Esophagus squamous epithelium (tissue), 5 donors: ENCODE measurements around the gene CNTNAP2. TPM values are rescaled to one million over a fixed set of nuclear protein-coding genes. Genes with fewer than 3 reads are reported as not detected.

ENCODE experiments used
- DNase-seq: peaks from one replicate; lab custom pipeline; 2025; lab: John Stamatoyannopoulos, UW
- H3K27ac ChIP-seq, 4 donors: fragments of 200-600 bp; sonication (generic); one replicate each; pipeline ENCODE4 v1.5.1; 2016 to 2019; ENCODE audit warnings: mild to moderate bottlenecking in 1 of 4
- H3K27me3 ChIP-seq, 4 donors: fragments of 200-600 bp; sonication (generic); 1 replicate in 3 of 4; 2 replicates in 1 of 4; pipeline versions ENCODE4 v1.5.1 to v1.6.0; 2017 to 2021; ENCODE audit warnings: antibody characterized with exemption in 1 of 4
- H3K36me3 ChIP-seq, 3 donors: fragments of 200-600 bp; sonication (generic); one replicate each; pipeline ENCODE4 v1.5.1; 2016 to 2019
- H3K4me1 ChIP-seq, 3 donors: fragments of 200-600 bp; sonication (generic); one replicate each; pipeline ENCODE4 v1.5.1; 2017 to 2019
- H3K4me3 ChIP-seq, 4 donors: fragments of 200-600 bp; sonication (generic); 1 replicate in 3 of 4; 2 replicates in 1 of 4; pipeline ENCODE4 v1.5.1; 2016 to 2019; ENCODE audit warnings: mild to moderate bottlenecking in 2 of 4, moderate library complexity in 1 of 4
- H3K9me3 ChIP-seq, 3 donors: fragments of 200-600 bp; sonication (generic); one replicate each; pipeline ENCODE4 v1.5.1; 2016 to 2019
- CTCF ChIP-seq, 6 experiments: fragments of 450-650 bp in 4 of 6; fragments of 200-600 bp in 2 of 6; sonication (generic) in 2 of 6; IDR thresholded peaks; one replicate each; pipeline ENCODE4 v1.5.1; 2016 to 2019; ENCODE audit warnings: antibody characterized with exemption in 6 of 6, mild to moderate bottlenecking in 4 of 6, moderate library complexity in 4 of 6
- POLR2A ChIP-seq, 4 donors: fragments of 450-650 bp; IDR thresholded peaks; one replicate each; pipeline ENCODE4 v1.6.1; 2017; ENCODE audit warnings: antibody characterized with exemption in 4 of 4, mild to moderate bottlenecking in 4 of 4, moderate library complexity in 3 of 4
- WGBS, 2 donors: methylation state at CpG; one replicate each; pipeline ENCODE4 v1.1.5; 2018; 5-methylcytosine and 5-hydroxymethylcytosine counted together
- intact Hi-C: fragments of 100-400 bp; cut with DNase I; formaldehyde crosslinking; loops from one replicate; pipeline ENCODE4 v1.15.0; 2022
- total RNA-seq, 4 donors: library from RNA; depleted of rRNA; stranded (reverse); fragments of >200 nt; gene quantifications; one replicate each; pipeline ENCODE4 v1.1.0, GENCODE V29; 2016
- donor health status: DM: yes; HTN: yes; CAD: no.

Gene CNTNAP2
- total RNA-seq, 4 donors from 2014 or later = 0.95 to 2.3 (median 1.2) TPM

DNA sequence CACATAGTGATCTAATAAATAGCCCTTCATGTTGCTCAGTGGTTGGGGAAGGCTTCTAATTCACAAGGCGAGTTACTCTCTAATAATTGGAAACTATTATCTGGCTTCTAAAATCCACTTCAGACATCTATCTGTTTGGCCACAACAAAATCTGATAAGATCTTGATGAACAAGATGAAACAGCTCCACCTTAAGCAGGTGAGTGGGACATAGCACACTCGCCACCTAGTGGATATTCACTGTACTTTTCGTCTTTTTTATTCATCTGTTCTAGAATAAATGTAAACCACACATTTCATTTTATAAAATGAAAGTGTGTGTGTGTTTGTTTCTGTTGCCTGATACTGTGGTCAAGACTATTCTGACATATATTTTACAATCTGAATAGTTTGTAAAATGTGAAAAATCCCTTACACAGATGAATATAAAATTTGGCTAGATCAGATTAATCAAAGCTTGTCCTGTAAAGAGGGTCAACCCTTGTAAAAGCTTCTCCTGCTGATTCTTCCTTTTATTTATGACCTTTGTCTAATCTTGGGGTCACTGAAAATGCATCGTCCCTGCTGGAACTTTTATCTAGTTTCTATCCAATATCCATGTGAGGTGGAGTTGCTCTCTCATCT is 26.5 kb upstream of the CNTNAP2 start:
- no peak overlapping the region for H3K4me3 ChIP-seq
- 6 to 7% methylated on average over 4 of the region's 4 CpGs for WGBS, 2 donors
- H3K27ac ChIP-seq = no peak overlapping the region
- no peaks in the 10 kb centered on the region for H3K27me3 ChIP-seq
- intact Hi-C loops = no loop called here
- DNase-seq = no peak
- H3K36me3 ChIP-seq = no peaks in the 10 kb centered on the region
- no peaks in the 10 kb centered on the region for H3K4me1 ChIP-seq
- TF ChIP-seq POLR2A (IDR thresholded peaks at IDR 0.05) (no peak), CTCF (IDR thresholded peaks at IDR 0.05) (peak in 5 of 6 experiments; percentile 30 to 62 (median 40))
- no peaks in the 10 kb centered on the region for H3K9me3 ChIP-seq

- TF ChIP-seq POLR2A (IDR thresholded peaks at IDR 0.05) (no peak), CTCF (IDR thresholded peaks at IDR 0.05) (no peak)
- intact Hi-C loops = no loop called here
- Histone ChIP-seq H3K4me1 (no peaks in the 10 kb centered on the region), H3K36me3 (no peaks in the 10 kb centered on the region), H3K27me3 (no peaks in the 10 kb centered on the region), H3K27ac (no peak overlapping the region), H3K9me3 (no peaks in the 10 kb centered on the region), H3K4me3 (no peak overlapping the region)
- 50 to 55% methylated on average over 4 of the region's 4 CpGs for WGBS, 2 donors
- no peak for DNase-seq
Observed at GRCh38 chr7:146094356-146094755, 22.2 kb upstream of the CNTNAP2 start.

DNA sequence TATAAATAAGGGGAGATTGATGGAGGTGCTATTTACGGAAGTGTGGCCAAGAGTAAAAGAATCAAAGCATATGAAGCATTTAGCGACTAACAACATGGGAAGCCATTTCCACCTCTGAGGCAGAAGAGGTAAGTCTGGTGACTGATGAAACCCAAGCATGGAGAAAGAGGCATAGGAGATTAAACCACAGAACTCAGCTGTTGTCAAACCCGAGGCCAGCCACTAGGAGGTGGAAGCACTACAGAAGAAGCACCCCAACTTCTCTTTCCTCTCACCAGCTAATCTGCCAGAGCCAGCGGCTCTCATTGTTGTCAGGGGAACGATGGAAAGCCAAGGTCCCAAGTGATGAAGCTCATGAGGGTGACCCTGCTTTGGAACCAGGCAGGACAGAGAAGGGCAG is 19.6 kb upstream of the CNTNAP2 start:
- no peaks in the 10 kb centered on the region for H3K4me1 ChIP-seq
- H3K27ac ChIP-seq = no peak overlapping the region
- no peak for TF ChIP-seq POLR2A (IDR thresholded peaks at IDR 0.05)
- no peak for TF ChIP-seq CTCF (IDR thresholded peaks at IDR 0.05)
- H3K9me3 ChIP-seq = no peaks in the 10 kb centered on the region
- DNase-seq = no peak
- no peaks in the 10 kb centered on the region for H3K27me3 ChIP-seq
- H3K4me3 ChIP-seq = no peak overlapping the region
- WGBS, 2 donors = 45 to 70% methylated on average over 4 to 5 of the region's 5 CpGs
- no peaks in the 10 kb centered on the region for H3K36me3 ChIP-seq
- intact Hi-C loops = no loop called here

- Histone ChIP-seq H3K4me3 (no peak overlapping the region), H3K36me3 (no peaks in the 10 kb centered on the region), H3K4me1 (no peaks in the 10 kb centered on the region), H3K27ac (no peak overlapping the region), H3K27me3 (no peaks in the 10 kb centered on the region), H3K9me3 (no peaks in the 10 kb centered on the region)
- 34 to 38% methylated on average over 3 of the region's 3 CpGs for WGBS, 2 donors
- intact Hi-C loops = no loop called here
- no peak for DNase-seq
- TF ChIP-seq POLR2A (IDR thresholded peaks at IDR 0.05) (no peak), CTCF (IDR thresholded peaks at IDR 0.05) (no peak)
Observed at GRCh38 chr7:146106319-146106718, 10.3 kb upstream of the CNTNAP2 start.

- intact Hi-C loops = no loop called here
- WGBS, 2 donors = 32 to 48% methylated on average over 1 of the region's 1 CpG
- H3K9me3 ChIP-seq = no peaks in the 10 kb centered on the region
- no peak overlapping the region for H3K27ac ChIP-seq
- peaks cover 0 to 17% (median 7%) of the 10 kb centered on the region in 3 donors for H3K4me1 ChIP-seq
- H3K4me3 ChIP-seq = no peak overlapping the region
- peaks cover 0 to 25% (median 0%) of the 10 kb centered on the region in 4 donors for H3K27me3 ChIP-seq
- DNase-seq = no peak
- TF ChIP-seq CTCF (IDR thresholded peaks at IDR 0.05) (no peak), POLR2A (IDR thresholded peaks at IDR 0.05) (no peak)
- H3K36me3 ChIP-seq = no peaks in the 10 kb centered on the region
Observed at GRCh38 chr7:146112755-146113154, 3.8 kb upstream of the CNTNAP2 start.
